Ovary (tissue), 9 donors: Measurements from ENCODE around the gene CCL8. TPM values are rescaled to one million over a fixed set of nuclear protein-coding genes. Genes with fewer than 3 reads are reported as not detected.
"Not testable (repeated sequence)": the region's sequence is repeated elsewhere in the genome, so short reads cannot be mapped to it uniquely, and the experiment has no call there.

ENCODE experiments used
- DNase-seq, 5 donors: peaks; one replicate each; pipeline ENCODE4 v3.0.0-alpha.2; 2019 to 2020
- H3K27ac ChIP-seq, 2 donors: fragments of 200-600 bp; one replicate each; pipeline versions ENCODE4 v1.5.1 to v1.8.0; 2019 to 2022
- H3K27me3 ChIP-seq: fragments of 200-600 bp; one replicate; pipeline ENCODE4 v1.8.0; 2022
- H3K36me3 ChIP-seq: fragments of 200-600 bp; sonication (generic); one replicate; pipeline ENCODE4 v1.5.1; 2019
- H3K4me1 ChIP-seq: one replicate; pipeline ENCODE4 v1.8.1; 2013; ENCODE audit warnings: mild to moderate bottlenecking, moderate library complexity; ENCODE audit not compliant: insufficient read depth
- H3K4me3 ChIP-seq: fragments of 200-600 bp; sonication (generic); one replicate; pipeline ENCODE4 v1.5.1; 2017
- H3K9me3 ChIP-seq, 2 donors: fragments of 200-600 bp in 1 of 2; sonication (generic) in 1 of 2; one replicate each; pipeline versions ENCODE4 v1.5.1 to v1.8.1; 2013 to 2019; ENCODE audit warnings: mild to moderate bottlenecking in 1 of 2, moderate library complexity in 1 of 2
- EP300 ChIP-seq: sonication (generic); formaldehyde crosslinking; IDR thresholded peaks from one replicate; pipeline ENCODE4 v1.6.1; 2017; ENCODE audit warnings: antibody characterized with exemption
- POLR2A ChIP-seq: fragments of 450-650 bp; IDR thresholded peaks from one replicate; pipeline ENCODE4 v1.6.1; 2017; ENCODE audit warnings: antibody characterized with exemption, mild to moderate bottlenecking, moderate library complexity
- WGBS, 3 donors: extraction: QIAGEN DNeasy Blood & Tissue Kit in 1 of 3; methylation state at CpG; one replicate each; pipeline versions ENCODE4 v1.1.5 to v1.1.7; 2013 to 2017; 5-methylcytosine and 5-hydroxymethylcytosine counted together
- intact Hi-C, 4 donors: fragments of 100-400 bp; cut with DNase I; formaldehyde crosslinking; loops; one replicate each; pipeline versions ENCODE4 v1.11.0 to v1.15.1; 2022 to 2023
- polyA plus RNA-seq, 2 donors: library from polyadenylated mRNA; stranded (reverse); fragments of 200-250 nt in 1 of 2; fragments of 350-450 nt in 1 of 2; fragmentation: Illumina TruSeq in 1 of 2; extraction: RNeasy Lipid Tissue Mini Kit (QIAGEN cat#74804) in 1 of 2; gene quantifications; one replicate each; pipeline ENCODE4 v1.2.3, GENCODE V29; 2013 to 2014
- total RNA-seq, 7 donors: library from RNA; depleted of rRNA in 2 of 7; stranded (reverse); fragments of >200 nt in 2 of 7; fragmentation: NEBNext Ultra II Directional in 3 of 7; extraction: Animal tissue kit (Norgen Biotek cat#: 25700) in 3 of 7; gene quantifications; one replicate each; pipeline versions ENCODE4 v1.1.0 to v1.2.4, GENCODE V29; 2016 to 2023
- TF ChIP-seq, protein P1 (sequence below), 3 donors: fragments of 450-650 bp in 2 of 3; fragments of 200-600 bp in 1 of 3; IDR thresholded peaks; one replicate each; pipeline versions ENCODE4 v1.5.1 to v1.8.0; 2016 to 2022; ENCODE audit warnings: antibody characterized with exemption in 3 of 3, mild to moderate bottlenecking in 1 of 3
- donor health status: DM: no; HTN: no; CAD: no; lungs with moderate emphysema.
- donor health status: DM: no; HTN: no; CAD: no.
- donor health status: Bipolar disorder and iron deficiency.
- donor health status: DM: yes; HTN: yes; CAD: no.
- donor health status: DM: no; HTN: no; CAD: no.
- donor health status: DM: yes; HTN: yes; CAD: no.

Gene CCL8
- total and polyA plus RNA-seq, 9 donors = 0.15 to 3.7 (median 0.48) TPM; not detected in 2

DNA sequence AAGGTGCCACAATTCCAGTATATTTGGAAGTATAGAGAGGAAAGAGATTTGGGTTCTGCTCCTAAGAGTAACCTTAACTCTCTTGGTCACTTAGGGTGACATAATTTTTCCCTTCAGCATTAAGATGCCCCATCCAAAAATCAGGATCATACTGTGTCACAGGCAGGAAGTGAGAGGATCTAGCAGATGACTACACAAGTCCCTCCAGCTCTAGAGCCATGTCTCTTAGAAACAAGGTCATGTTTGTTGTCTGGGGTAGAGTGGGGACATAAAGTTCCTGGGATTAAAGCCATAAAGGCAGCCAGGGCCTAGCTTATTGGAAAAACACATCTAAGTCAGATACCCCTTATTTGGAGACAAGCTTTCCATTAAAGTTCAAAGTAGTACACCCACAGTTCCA is 2.7 kb downstream of the CCL8 start:
- Histone ChIP-seq H3K9me3 (no peaks in the 10 kb centered on the region), H3K4me3 (no peak overlapping the region), H3K36me3 (no peaks in the 10 kb centered on the region), H3K4me1 (no peaks in the 10 kb centered on the region), H3K27me3 (no peaks in the 10 kb centered on the region), H3K27ac (no peak overlapping the region)
- TF ChIP-seq, protein P1, sequence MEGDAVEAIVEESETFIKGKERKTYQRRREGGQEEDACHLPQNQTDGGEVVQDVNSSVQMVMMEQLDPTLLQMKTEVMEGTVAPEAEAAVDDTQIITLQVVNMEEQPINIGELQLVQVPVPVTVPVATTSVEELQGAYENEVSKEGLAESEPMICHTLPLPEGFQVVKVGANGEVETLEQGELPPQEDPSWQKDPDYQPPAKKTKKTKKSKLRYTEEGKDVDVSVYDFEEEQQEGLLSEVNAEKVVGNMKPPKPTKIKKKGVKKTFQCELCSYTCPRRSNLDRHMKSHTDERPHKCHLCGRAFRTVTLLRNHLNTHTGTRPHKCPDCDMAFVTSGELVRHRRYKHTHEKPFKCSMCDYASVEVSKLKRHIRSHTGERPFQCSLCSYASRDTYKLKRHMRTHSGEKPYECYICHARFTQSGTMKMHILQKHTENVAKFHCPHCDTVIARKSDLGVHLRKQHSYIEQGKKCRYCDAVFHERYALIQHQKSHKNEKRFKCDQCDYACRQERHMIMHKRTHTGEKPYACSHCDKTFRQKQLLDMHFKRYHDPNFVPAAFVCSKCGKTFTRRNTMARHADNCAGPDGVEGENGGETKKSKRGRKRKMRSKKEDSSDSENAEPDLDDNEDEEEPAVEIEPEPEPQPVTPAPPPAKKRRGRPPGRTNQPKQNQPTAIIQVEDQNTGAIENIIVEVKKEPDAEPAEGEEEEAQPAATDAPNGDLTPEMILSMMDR (IDR thresholded peaks at IDR 0.05) = no peak
- TF ChIP-seq EP300 (no peak), POLR2A (no peak)
- intact Hi-C loops = no loop called here
- no peak for DNase-seq

DNA sequence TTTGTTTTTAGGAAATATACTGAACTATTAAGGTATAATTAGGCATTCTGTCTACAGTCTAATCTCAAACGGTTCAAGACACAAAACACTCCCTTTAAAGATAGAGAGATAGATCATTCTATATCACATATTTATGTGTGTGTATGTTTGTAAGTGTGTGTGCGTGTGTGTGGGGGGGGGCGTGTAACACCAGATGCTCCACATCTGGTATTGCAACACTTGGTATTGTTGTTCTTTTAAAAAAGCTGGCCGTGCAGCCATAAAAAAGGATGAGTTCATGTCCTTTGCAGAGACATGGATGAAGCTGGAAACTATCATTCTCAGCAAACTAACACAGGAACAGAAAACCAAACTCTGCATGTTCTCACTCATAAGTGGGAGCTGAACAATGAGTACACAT is 8.3 kb downstream of the CCL8 start:
- DNase-seq, H3K36me3 ChIP-seq, H3K27ac ChIP-seq, H3K27me3 ChIP-seq, H3K9me3 ChIP-seq, intact Hi-C loops, H3K4me3 ChIP-seq, H3K4me1 ChIP-seq: not testable (repeated sequence)
- 6 to 11% (median 6%) methylated on average over 4 of the region's 4 CpGs for WGBS, 3 donors

DNA sequence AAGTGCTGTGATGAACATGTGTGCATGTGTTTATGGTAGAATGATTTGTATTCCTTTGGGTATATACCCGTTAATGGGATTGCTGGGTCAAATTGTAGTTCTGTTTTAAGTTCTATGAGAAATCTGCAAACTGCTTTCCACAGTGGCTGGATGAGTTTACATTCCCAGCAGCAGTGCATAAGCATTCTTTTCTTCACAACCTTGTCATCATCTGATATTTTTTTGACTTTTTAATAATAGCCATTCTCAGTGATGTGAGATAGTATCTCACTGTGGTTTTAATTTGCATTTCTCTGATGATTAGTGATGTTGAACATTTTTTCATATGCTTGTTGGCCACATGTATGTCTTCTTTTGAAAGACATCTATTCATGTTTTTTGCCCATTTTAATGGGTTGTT is 18.5 kb downstream of the CCL8 start:
- Histone ChIP-seq H3K27ac (no peak overlapping the region), H3K9me3 (no peaks in the 10 kb centered on the region), H3K4me3 (no peak overlapping the region), H3K4me1 (no peaks in the 10 kb centered on the region), H3K36me3 (no peaks in the 10 kb centered on the region), H3K27me3 (no peaks in the 10 kb centered on the region)
- 62 to 72% (median 63%) methylated on average over 1 of the region's 1 CpG for WGBS, 3 donors
- no peak for DNase-seq
- intact Hi-C loops = no loop called here
- no peak for TF ChIP-seq EP300
- TF ChIP-seq, protein P1 (IDR thresholded peaks at IDR 0.05) = no peak
- TF ChIP-seq POLR2A = no peak

DNA sequence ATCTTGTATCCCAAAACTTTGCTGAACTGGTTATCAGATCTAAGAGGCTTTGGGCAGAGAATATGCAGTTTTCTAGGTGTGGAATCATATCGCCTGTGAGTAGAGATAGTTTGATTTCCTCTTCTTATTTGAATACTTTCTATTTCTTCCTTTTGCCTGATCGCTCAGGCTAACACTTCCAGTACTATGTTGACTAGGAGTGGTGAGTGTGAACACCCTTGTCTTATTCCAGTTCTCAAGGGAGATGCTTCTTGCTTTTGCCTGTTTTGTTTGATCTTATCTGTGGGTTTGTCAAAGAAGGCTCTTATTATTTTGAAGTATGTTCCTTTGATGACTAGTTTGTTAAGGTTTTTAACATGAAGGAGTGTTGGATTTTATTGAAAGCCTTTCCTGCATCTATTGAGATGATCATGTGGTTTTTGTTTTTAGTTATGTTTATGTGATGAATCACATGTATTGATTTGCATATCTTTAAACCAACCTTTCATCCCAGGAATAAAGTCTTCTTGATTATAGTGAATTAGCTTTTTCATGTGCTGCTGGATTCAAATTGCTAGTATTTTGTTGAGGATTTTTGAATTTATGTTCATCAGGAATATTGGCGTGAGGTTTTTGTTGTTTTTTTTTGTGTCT is 20.0 kb downstream of the CCL8 start:
- intact Hi-C loops = no loop called here
- 78 to 86% (median 84%) methylated on average over 3 of the region's 3 CpGs for WGBS, 3 donors
- TF ChIP-seq, protein P1 (IDR thresholded peaks at IDR 0.05) = no peak

DNA sequence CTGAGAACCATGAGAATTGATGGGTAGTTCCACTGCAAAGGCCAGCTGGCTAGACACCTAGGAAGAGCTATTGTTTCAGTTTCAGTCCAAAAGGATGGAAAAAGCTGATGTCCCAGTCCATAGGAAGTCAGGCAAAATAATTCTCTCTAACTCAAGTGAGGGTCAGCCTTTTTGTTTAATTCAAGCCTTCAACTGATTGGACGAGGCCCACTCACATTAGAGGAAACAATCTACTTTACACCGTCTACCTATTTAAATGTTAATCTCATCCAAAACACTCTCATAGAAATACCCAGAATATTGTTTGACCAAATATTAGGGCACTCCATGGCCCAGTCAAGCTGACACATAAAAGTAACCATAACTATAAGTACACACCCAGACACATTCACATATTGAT is 22.7 kb downstream of the CCL8 start:
- Histone ChIP-seq H3K4me3 (no peak overlapping the region), H3K27ac (no peak overlapping the region), H3K4me1 (no peaks in the 10 kb centered on the region), H3K9me3 (no peaks in the 10 kb centered on the region), H3K27me3 (no peaks in the 10 kb centered on the region), H3K36me3 (no peaks in the 10 kb centered on the region)
- DNase-seq = no peak
- intact Hi-C loops = no loop called here
- 92 to 94% (median 92%) methylated on average over 2 of the region's 2 CpGs for WGBS, 3 donors
- TF ChIP-seq, protein P1 (IDR thresholded peaks at IDR 0.05) = no peak
- no peak for TF ChIP-seq EP300
- no peak for TF ChIP-seq POLR2A

More for the DNA sequence above, 20.0 kb downstream of the CCL8 start:
- Histone ChIP-seq H3K4me3 (no peak overlapping the region), H3K9me3 (no peaks in the 10 kb centered on the region), H3K27me3 (no peaks in the 10 kb centered on the region), H3K4me1 (no peaks in the 10 kb centered on the region), H3K27ac (no peak overlapping the region), H3K36me3 (no peaks in the 10 kb centered on the region)
- DNase-seq = no peak
